Cardiac muscle cell (in vitro differentiated cells and primary cell): ENCODE measurements around the gene RET. TPM values are rescaled to one million over a fixed set of nuclear protein-coding genes. Genes with fewer than 3 reads are reported as not detected.

Experiments used
- DNase-seq, 2 donors: peaks; one replicate each; pipeline versions ENCODE4 v3.0.0 to v3.0.0-alpha.2; 2010 to 2017; ENCODE audit warnings: low read depth in 1 of 2, low spot score in 1 of 2
- H3K27ac ChIP-seq: fragments of 200-600 bp; sonication (generic); 2 replicates; pipeline ENCODE4 v1.5.1; 2016
- H3K27me3 ChIP-seq: fragments of 200-600 bp; sonication (generic); 2 replicates; pipeline ENCODE4 v1.6.0; 2016; ENCODE audit warnings: control low read depth
- H3K36me3 ChIP-seq: fragments of 200-600 bp; sonication (generic); 2 replicates; pipeline ENCODE4 v1.5.1; 2016; ENCODE audit warnings: control low read depth
- H3K4me1 ChIP-seq: fragments of 200-600 bp; sonication (generic); 2 replicates; pipeline ENCODE4 v1.8.1; 2017; ENCODE audit warnings: low read depth, mild to moderate bottlenecking, mixed run types
- H3K4me3 ChIP-seq: fragments of 200-600 bp; sonication (generic); 2 replicates; pipeline ENCODE4 v1.5.1; 2016; ENCODE audit warnings: mild to moderate bottlenecking
- H3K9me3 ChIP-seq: fragments of 200-600 bp; sonication (generic); 2 replicates; pipeline ENCODE4 v1.5.1; 2017; ENCODE audit warnings: low read depth, mild to moderate bottlenecking, control low read depth
- CTCF ChIP-seq: IDR thresholded peaks from 2 replicates; pipeline ENCODE4 v1.5.1; 2012; ENCODE audit warnings: low read depth, mild to moderate bottlenecking, low read length
- polyA plus RNA-seq: library from polyadenylated mRNA; unstranded; fragments of >200 nt; fragmentation: Nextera tagmentation; extraction: Ambion mirVana; gene quantifications from 2 replicates; pipeline ENCODE4 v1.2.1, GENCODE V29; 2016
- total RNA-seq: library from RNA; depleted of rRNA; stranded (reverse); fragments of >200 nt; gene quantifications from 2 replicates; pipeline ENCODE4 v1.2.3, GENCODE V29; 2016

The RET gene
- total and polyA plus RNA-seq, 2 experiments from 2014 or later, result 0.09 TPM; not detected in 1

- Histone ChIP-seq H3K9me3 (no peaks in the 10 kb centered on the region), H3K4me1 (no peaks in the 10 kb centered on the region), H3K27ac (no peak overlapping the region), H3K4me3 (no peak overlapping the region), H3K36me3 (no peaks in the 10 kb centered on the region), H3K27me3 (peaks cover 15% of the 10 kb centered on the region)
- no peak for DNase-seq
- no peak for TF ChIP-seq CTCF
Observed at GRCh38 chr10:43068471-43069210, 8.2 kb upstream of the RET start.

- Histone ChIP-seq H3K27ac (no peak overlapping the region), H3K27me3 (peaks cover 19% of the 10 kb centered on the region), H3K36me3 (no peaks in the 10 kb centered on the region), H3K4me1 (no peaks in the 10 kb centered on the region), H3K9me3 (no peaks in the 10 kb centered on the region), H3K4me3 (no peak overlapping the region)
- TF ChIP-seq CTCF, result no peak
- no peak for DNase-seq
Observed at GRCh38 chr10:43069211-43069515, 7.7 kb upstream of the RET start.

- DNase-seq, result no peak
- Histone ChIP-seq H3K4me1 (no peaks in the 10 kb centered on the region), H3K27me3 (peaks cover 23% of the 10 kb centered on the region), H3K27ac (no peak overlapping the region), H3K4me3 (no peak overlapping the region), H3K9me3 (no peaks in the 10 kb centered on the region), H3K36me3 (no peaks in the 10 kb centered on the region)
- TF ChIP-seq CTCF, result no peak
Observed at GRCh38 chr10:43069579-43069978, 7.3 kb upstream of the RET start.

- H3K4me3 ChIP-seq, result no peak overlapping the region
- H3K4me1 ChIP-seq, result no peaks in the 10 kb centered on the region
- no peaks in the 10 kb centered on the region for H3K36me3 ChIP-seq
- TF ChIP-seq CTCF, result no peak
- H3K9me3 ChIP-seq, result no peaks in the 10 kb centered on the region
- DNase-seq, result no peak
- peaks cover 31% of the 10 kb centered on the region for H3K27me3 ChIP-seq
- no peak overlapping the region for H3K27ac ChIP-seq
Observed at GRCh38 chr10:43070121-43071085, 6.5 kb upstream of the RET start.

- no peak overlapping the region for H3K27ac ChIP-seq
- no peak overlapping the region for H3K4me3 ChIP-seq
- H3K4me1 ChIP-seq, result no peaks in the 10 kb centered on the region
- H3K27me3 ChIP-seq, result peaks cover 47% of the 10 kb centered on the region
- H3K36me3 ChIP-seq, result no peaks in the 10 kb centered on the region
- DNase-seq, result no peak
- H3K9me3 ChIP-seq, result no peaks in the 10 kb centered on the region
- TF ChIP-seq CTCF, result no peak
Observed at GRCh38 chr10:43071865-43072650, 4.8 kb upstream of the RET start.
